GM12872 (cell line): Measurements from ENCODE around the gene PHGDH.

Experiments
- TF ChIP-seq, protein P1 (sequence below): IDR thresholded peaks from 3 replicates; pipeline ENCODE4 v1.5.1; 2011; ENCODE audit warnings: low read depth, mild to moderate bottlenecking, low read length, moderate library complexity; ENCODE audit not compliant: insufficient read depth

The PHGDH gene

DNA sequence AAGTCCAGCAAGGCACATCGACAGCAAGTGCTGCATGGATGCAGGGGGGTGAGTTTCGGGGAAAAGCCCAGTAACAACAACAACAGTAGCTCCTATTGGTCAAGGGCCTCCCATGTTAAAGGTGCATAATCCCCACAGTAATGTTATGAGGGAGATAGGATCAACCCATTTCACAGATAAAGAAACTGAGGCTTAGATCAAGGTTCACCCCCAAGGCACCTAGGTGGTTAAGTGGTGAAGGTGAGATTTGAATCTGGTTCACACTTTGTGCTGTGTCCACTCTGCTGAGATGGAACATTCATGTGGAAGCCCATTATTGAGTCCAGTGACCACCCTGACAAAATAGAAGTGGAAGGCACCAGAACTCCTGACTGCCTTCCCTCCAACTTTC, 24.9 kb downstream of the PHGDH start:
- TF ChIP-seq, protein P1, sequence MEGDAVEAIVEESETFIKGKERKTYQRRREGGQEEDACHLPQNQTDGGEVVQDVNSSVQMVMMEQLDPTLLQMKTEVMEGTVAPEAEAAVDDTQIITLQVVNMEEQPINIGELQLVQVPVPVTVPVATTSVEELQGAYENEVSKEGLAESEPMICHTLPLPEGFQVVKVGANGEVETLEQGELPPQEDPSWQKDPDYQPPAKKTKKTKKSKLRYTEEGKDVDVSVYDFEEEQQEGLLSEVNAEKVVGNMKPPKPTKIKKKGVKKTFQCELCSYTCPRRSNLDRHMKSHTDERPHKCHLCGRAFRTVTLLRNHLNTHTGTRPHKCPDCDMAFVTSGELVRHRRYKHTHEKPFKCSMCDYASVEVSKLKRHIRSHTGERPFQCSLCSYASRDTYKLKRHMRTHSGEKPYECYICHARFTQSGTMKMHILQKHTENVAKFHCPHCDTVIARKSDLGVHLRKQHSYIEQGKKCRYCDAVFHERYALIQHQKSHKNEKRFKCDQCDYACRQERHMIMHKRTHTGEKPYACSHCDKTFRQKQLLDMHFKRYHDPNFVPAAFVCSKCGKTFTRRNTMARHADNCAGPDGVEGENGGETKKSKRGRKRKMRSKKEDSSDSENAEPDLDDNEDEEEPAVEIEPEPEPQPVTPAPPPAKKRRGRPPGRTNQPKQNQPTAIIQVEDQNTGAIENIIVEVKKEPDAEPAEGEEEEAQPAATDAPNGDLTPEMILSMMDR: no peak

DNA sequence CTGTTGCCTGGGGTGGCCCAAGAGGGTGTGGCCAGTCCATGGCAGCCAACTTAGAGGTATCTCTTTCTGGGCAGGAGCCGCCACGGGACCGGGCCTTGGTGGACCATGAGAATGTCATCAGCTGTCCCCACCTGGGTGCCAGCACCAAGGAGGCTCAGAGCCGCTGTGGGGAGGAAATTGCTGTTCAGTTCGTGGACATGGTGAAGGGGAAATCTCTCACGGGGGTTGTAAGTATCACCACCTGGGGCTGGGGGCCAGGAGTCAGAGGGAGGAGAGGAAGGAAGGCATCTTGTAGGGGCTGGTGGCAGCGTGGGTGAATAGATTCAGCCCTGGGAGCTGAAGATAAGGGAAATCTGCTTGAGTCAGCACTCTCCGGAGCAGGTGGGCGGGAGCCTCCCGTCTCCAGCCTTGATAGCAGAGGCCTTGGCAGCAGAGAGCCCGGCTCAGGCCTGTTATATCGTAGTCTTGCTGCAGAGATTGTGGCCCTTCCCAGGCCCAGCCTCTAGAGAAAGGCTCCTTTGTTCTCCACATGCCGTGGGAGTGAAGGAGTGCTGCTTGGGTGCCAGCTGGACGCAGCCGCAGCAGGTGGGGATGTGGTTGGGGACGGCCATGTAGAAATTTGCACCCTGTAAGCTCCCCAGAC, 25.4 kb downstream of the PHGDH start:
- TF ChIP-seq, protein P1: no peak

DNA sequence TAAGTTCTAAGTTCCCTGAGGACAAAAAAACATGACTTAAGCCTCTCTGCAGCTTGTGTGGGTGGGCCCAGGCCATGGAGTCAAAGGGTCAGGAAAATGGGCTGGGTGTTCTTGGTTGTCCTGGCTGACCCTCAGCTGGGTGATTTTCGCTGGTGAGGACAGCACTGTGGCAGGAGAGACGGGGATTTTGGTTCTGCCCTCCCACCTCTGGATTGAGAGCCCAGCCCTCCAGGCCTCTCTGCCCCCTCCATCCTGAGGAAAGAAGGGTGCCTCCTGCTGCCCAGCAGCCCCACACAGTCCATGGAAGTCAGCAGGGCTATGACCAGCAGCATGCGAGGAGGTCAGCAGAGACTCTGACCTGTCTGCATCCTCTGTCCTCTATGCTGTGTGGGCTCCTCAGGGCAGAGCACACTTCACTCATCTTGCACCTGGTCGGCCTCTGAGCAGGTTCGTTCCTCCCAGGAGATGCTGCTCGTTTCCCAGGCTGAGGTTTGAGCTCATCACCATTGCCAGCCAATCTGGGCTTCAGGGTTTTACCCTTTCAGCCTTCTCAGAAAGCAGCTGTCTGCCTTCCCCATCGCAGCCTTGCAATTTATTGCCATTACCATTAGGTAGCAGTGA, 26.5 kb downstream of the PHGDH start:
- TF ChIP-seq, protein P1: no peak

DNA sequence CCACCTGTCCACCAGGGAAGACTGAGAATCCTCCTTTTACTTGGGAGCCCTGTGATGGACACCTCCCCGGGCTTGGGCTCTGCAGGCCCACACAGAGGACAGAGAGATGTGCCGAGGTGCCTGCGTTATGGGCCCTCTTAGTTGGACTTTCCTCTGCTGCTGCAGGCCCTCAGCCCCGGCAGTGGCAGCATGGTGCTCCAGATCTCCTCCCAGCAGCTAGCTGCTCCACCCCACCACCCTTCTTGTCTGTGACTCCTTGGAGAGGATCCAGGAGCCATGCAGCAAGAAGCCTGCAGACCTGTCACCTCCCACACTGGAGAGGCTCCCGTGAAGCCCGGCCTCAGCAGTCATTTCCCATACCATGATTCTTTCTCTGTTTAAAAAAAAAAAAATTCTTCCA, 27.4 kb downstream of the PHGDH start:
- TF ChIP-seq, protein P1: no peak

DNA sequence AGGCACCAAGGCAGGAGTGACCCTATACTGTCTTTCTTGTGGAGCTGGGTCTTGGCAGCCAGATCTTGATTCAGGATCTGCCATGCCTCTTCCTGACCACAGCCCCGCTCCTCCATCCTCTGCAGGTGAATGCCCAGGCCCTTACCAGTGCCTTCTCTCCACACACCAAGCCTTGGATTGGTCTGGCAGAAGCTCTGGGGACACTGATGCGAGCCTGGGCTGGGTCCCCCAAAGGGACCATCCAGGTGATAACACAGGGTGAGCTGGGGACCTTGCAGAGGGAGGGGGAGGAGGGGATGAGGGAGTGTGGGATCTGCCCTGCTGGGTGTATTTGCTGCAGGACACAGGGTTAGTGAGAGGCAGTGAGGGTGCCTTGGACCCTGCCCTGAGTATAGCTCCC, 28.5 kb downstream of the PHGDH start:
- TF ChIP-seq, protein P1: no peak

DNA sequence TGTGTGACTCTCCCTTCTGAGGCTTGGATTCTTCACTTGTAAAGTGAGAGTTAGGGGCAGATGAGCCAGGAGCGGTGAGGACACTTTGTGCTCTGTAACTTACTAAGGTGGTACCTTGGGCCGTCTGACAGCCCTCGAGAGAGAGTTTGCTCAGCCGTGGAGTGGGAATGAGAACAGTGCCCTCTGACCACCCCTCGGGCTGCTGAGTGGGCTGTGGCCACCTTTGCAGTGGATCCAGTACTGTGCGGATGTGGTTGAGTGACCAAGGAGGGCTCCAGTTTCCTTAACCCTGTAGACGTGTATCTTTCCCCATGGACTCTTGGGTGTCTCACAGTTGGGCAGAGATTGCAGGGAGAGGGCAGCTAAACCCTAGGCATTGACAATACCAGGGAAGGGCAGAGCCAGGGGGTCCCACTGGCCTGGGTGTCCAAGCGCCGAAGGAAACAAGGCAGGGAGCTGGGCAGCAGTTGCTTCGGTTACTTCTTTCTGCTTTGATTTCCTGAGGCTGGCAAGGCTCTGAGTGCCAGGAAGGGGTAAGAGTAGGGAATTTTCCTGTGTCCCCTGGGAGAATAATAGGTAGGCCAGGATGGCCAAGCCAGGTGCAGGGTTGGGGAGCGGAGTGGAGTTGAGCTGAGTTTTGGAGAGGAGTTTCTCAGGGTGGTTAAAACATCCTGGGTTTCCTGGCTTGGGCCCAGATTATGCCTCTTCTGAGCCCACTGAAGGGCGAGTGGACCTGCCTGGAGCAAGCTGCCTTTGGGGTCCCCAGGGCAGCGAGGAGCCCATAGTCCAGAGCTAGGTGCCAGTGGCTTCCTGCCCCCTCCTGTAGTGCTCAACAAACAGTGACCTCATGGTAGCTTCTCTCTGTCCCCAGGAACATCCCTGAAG, 29.4 kb downstream of the PHGDH start:
- TF ChIP-seq, protein P1: no peak

DNA sequence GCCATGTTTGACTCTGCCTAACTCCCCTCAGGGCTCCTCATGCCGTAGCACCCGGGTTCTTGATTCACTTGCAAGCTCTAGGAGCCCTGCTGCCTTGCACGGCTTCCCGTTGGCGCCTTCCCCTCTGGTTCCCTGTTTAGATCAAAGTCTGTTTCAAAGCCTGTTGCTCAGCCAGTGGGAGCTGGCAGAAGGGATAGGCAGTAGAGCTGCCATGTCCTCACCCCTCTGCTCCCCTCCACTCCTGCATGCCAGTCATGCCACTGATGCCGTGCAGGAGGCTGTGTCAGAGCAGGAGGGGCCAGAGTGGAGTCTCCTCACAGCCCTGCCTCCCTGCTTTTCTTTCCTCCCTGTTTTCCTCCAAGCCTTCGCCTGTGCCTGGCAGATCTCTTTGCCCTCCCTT, 30.5 kb downstream of the PHGDH start:
- TF ChIP-seq, protein P1: no peak
